Gastrocnemius medialis (tissue), 4 donors: ENCODE results near the gene TBX18.

Experiments
- POLR2A ChIP-seq, 2 donors: fragments of 450-650 bp; IDR thresholded peaks; one replicate each; pipeline ENCODE4 v1.6.1; 2017; ENCODE audit warnings: antibody characterized with exemption in 2 of 2, mild to moderate bottlenecking in 2 of 2, moderate library complexity in 2 of 2
- TF ChIP-seq, protein P1 (sequence below), 5 experiments: fragments of 450-650 bp in 3 of 5; fragments of 200-600 bp in 2 of 5; sonication (generic) in 2 of 5; IDR thresholded peaks in 4 of 5; conservative IDR thresholded peaks in 1 of 5; 1 replicate in 4 of 5; 2 replicates in 1 of 5; pipeline ENCODE4 v1.5.1; 2016 to 2019; ENCODE audit warnings: antibody characterized with exemption in 5 of 5, mild to moderate bottlenecking in 3 of 5, moderate library complexity in 3 of 5

DNA sequence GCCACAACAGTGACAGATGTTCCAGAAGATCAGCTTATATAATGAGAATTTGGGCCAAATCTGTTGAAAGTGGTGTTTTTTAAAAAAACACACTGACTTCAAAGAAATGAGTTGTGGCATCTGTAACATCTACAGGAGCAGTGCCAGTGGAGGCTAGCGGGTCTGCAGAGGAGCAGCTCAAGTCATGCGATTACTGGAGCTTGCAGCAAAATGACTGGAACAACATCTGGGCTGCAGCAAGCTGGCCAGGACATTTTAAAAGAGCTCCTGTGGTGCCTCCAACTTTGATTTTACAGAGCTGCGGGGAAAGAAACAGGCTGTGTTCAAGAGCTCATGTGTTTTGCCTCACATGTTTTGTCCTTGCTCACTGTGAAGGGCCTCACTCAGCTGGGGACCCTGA is 57.2 kb downstream of the TBX18 start:
- TF ChIP-seq, protein P1, sequence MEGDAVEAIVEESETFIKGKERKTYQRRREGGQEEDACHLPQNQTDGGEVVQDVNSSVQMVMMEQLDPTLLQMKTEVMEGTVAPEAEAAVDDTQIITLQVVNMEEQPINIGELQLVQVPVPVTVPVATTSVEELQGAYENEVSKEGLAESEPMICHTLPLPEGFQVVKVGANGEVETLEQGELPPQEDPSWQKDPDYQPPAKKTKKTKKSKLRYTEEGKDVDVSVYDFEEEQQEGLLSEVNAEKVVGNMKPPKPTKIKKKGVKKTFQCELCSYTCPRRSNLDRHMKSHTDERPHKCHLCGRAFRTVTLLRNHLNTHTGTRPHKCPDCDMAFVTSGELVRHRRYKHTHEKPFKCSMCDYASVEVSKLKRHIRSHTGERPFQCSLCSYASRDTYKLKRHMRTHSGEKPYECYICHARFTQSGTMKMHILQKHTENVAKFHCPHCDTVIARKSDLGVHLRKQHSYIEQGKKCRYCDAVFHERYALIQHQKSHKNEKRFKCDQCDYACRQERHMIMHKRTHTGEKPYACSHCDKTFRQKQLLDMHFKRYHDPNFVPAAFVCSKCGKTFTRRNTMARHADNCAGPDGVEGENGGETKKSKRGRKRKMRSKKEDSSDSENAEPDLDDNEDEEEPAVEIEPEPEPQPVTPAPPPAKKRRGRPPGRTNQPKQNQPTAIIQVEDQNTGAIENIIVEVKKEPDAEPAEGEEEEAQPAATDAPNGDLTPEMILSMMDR (IDR thresholded peaks at IDR 0.05 in 4 of 5, conservative IDR thresholded peaks at IDR 0.05 in 1 of 5), result no peak
- TF ChIP-seq POLR2A (IDR thresholded peaks at IDR 0.05), result no peak
